GM12878 (cell line): ENCODE results near the gene NMRK2. TPM values are rescaled to one million over a fixed set of nuclear protein-coding genes. Genes with fewer than 3 reads are reported as not detected.

ENCODE experiments used
- ATAC-seq: fragments of 200-7000 bp; cut with Tn5 transposase; 3 replicates; pipeline ENCODE4 v1.9.1; 2020; ENCODE audit warnings: mild to moderate bottlenecking, moderate library complexity
- BruUV-seq: library from RNA; stranded (reverse); fragments of 400-500 nt; replicated peaks from 2 replicates; lab custom pipeline; 2021; lab: Mats Ljungman, UMichigan
- CTCF ChIA-PET: fragments of 300-600 bp; sonication (Branson Sonifier 250); formaldehyde crosslinking; extraction: SDS; loops from one replicate; lab custom pipeline; 2021; ENCODE audit warnings: inconsistent platforms; lab: Yijun Ruan, JAX
- POLR2A ChIA-PET: fragments of 350-600 bp; formaldehyde crosslinking; extraction: SDS; loops from one replicate; lab custom pipeline; 2021; ENCODE audit warnings: inconsistent platforms; lab: Charles Lee
- RAD21 ChIA-PET: fragments of 300-600 bp; sonication (Branson Sonifier 250); formaldehyde crosslinking; loops from one replicate; lab custom pipeline; 2023; ENCODE audit warnings: antibody characterized with exemption; ENCODE audit not compliant: unreplicated experiment; lab: Charles Lee
- SMC1A ChIA-PET: fragments of 300-600 bp; sonication (Branson Sonifier 250); formaldehyde crosslinking; loops from one replicate; lab custom pipeline; 2023; ENCODE audit not compliant: unreplicated experiment, uncharacterized antibody; lab: Charles Lee
- DNase-seq: peaks from one replicate; pipeline ENCODE4 v3.0.0-alpha.2; 2011; ENCODE audit warnings: low read depth, low spot score
- FAIRE-seq: peaks from 3 replicates; lab custom pipeline; 2011; peaks lifted over from hg19 to GRCh38; lab: Jason Lieb, UNC
- H2AFZ ChIP-seq: 2 replicates; pipeline ENCODE4 v1.6.0; 2011; ENCODE audit warnings: low read depth, low read length, control low read depth; ENCODE audit not compliant: control insufficient read depth
- H3K27ac ChIP-seq: 2 replicates; pipeline ENCODE4 v1.5.1; 2011; ENCODE audit warnings: control low read depth; ENCODE audit not compliant: control insufficient read depth, insufficient read depth
- H3K27me3 ChIP-seq, 2 experiments: replicated peaks in 1 of 2; 2 replicates each; pipeline versions ENCODE4 v1.6.0 to v1.6.1; 2011; ENCODE audit warnings: low read length in 1 of 2; ENCODE audit not compliant: control insufficient read depth in 2 of 2, insufficient read depth in 2 of 2
- H3K36me3 ChIP-seq, 2 experiments: 2 replicates each; pipeline ENCODE4 v1.5.1; 2011; ENCODE audit warnings: low read length in 1 of 2; ENCODE audit not compliant: control insufficient read depth in 2 of 2, insufficient read depth in 2 of 2
- H3K4me1 ChIP-seq: 2 replicates; pipeline ENCODE4 v1.6.1; 2011; ENCODE audit warnings: mild to moderate bottlenecking, low read length, moderate library complexity, mixed read lengths; ENCODE audit not compliant: control insufficient read depth, insufficient read depth
- H3K4me2 ChIP-seq: 2 replicates; pipeline ENCODE4 v1.6.0; 2011; ENCODE audit warnings: control low read depth; ENCODE audit not compliant: control insufficient read depth, insufficient read depth
- H3K4me3 ChIP-seq: fragments of 200-600 bp; sonication (generic); 2 replicates; pipeline ENCODE4 v1.5.1; 2016
- H3K79me2 ChIP-seq: 2 replicates; pipeline ENCODE4 v1.6.0; 2011; ENCODE audit warnings: low read length; ENCODE audit not compliant: control insufficient read depth, insufficient read depth
- H3K9ac ChIP-seq: 2 replicates; pipeline ENCODE4 v1.8.0; 2011; ENCODE audit warnings: low read length, control low read depth, mixed read lengths; ENCODE audit not compliant: control insufficient read depth, insufficient read depth
- H3K9me3 ChIP-seq: replicated peaks from 3 replicates; pipeline ENCODE4 v1.5.1; 2011; ENCODE audit warnings: mild to moderate bottlenecking, low read length; ENCODE audit not compliant: control insufficient read depth, insufficient read depth
- H4K20me1 ChIP-seq: 2 replicates; pipeline ENCODE4 v1.6.0; 2011; ENCODE audit not compliant: control insufficient read depth, insufficient read depth
- BCLAF1 ChIP-seq: fragments of 450-650 bp; IDR thresholded peaks from 2 replicates; pipeline ENCODE4 v1.6.1; 2017; ENCODE audit warnings: antibody characterized with exemption, mild to moderate bottlenecking, moderate library complexity
- BHLHE40 ChIP-seq, 2 experiments: fragments of 450-650 bp in 1 of 2; IDR thresholded peaks; 2 replicates each; pipeline ENCODE4 v1.6.1; 2011 to 2017; ENCODE audit warnings: low read depth in 2 of 2, borderline replicate concordance in 1 of 2, improper control_type of control experiment in 1 of 2, low read length in 1 of 2, mild to moderate bottlenecking in 1 of 2
- CBFB ChIP-seq: IDR thresholded peaks from 2 replicates; pipeline ENCODE4 v1.6.1; 2016; ENCODE audit warnings: antibody characterized with exemption, low read depth
- ESRRA ChIP-seq: IDR thresholded peaks from 2 replicates; pipeline ENCODE4 v1.6.1; 2012; ENCODE audit warnings: mild to moderate bottlenecking, low read length, improper control_type of control experiment
- ETV6 ChIP-seq, 2 experiments: fragments of 450-650 bp in 1 of 2; IDR thresholded peaks in 1 of 2; conservative IDR thresholded peaks in 1 of 2; 2 replicates each; pipeline ENCODE4 v1.6.1; 2014; ENCODE audit warnings: antibody characterized with exemption in 1 of 2, borderline replicate concordance in 1 of 2, low read depth in 1 of 2, mild to moderate bottlenecking in 1 of 2, moderate library complexity in 1 of 2
- EZH2 ChIP-seq: IDR thresholded peaks from 2 replicates; pipeline ENCODE4 v1.6.1; 2012; ENCODE audit warnings: low read depth, mild to moderate bottlenecking, control low read depth, inconsistent platforms, low read length, borderline replicate concordance; ENCODE audit not compliant: control insufficient read depth
- FOXM1 ChIP-seq: IDR thresholded peaks from 2 replicates; pipeline ENCODE4 v1.6.1; 2012; ENCODE audit warnings: low read depth, mild to moderate bottlenecking, inconsistent platforms, low read length, moderate library complexity
- HDAC6 ChIP-seq: fragments of 200-600 bp; sonication (generic); IDR thresholded peaks from one replicate; pipeline ENCODE4 v1.8.0; 2017; ENCODE audit warnings: antibody characterized with exemption; ENCODE audit not compliant: unreplicated experiment
- MAX ChIP-seq: IDR thresholded peaks from 2 replicates; pipeline ENCODE4 v1.6.1; 2012; ENCODE audit warnings: low read depth, low read length, improper control_type of control experiment
- MTA2 ChIP-seq: fragments of 450-650 bp; IDR thresholded peaks from 2 replicates; pipeline ENCODE4 v1.6.1; 2016; ENCODE audit warnings: low read depth, mild to moderate bottlenecking, moderate library complexity
- NBN ChIP-seq: fragments of 450-650 bp; IDR thresholded peaks from 2 replicates; pipeline ENCODE4 v1.6.1; 2016
- PAX5 ChIP-seq: IDR thresholded peaks from 2 replicates; pipeline ENCODE4 v1.6.1; 2011; ENCODE audit warnings: low read depth, low read length, borderline replicate concordance
- RBBP5 ChIP-seq: fragments of 200-600 bp; sonication (generic); conservative IDR thresholded peaks from 2 replicates; pipeline ENCODE4 v1.6.1; 2016
- RFX5 ChIP-seq: IDR thresholded peaks from 2 replicates; pipeline ENCODE4 v1.6.1; 2011; ENCODE audit warnings: low read depth, low read length, improper control_type of control experiment
- SPI1 ChIP-seq: IDR thresholded peaks from 2 replicates; pipeline ENCODE4 v1.6.1; 2011; ENCODE audit warnings: low read depth, mild to moderate bottlenecking, low read length, moderate library complexity, borderline replicate concordance; ENCODE audit not compliant: insufficient read depth
- TARDBP ChIP-seq: IDR thresholded peaks from 2 replicates; pipeline ENCODE4 v1.6.1; 2016; ENCODE audit warnings: borderline replicate concordance
- TCF3 ChIP-seq: IDR thresholded peaks from 2 replicates; pipeline ENCODE4 v1.6.1; 2012; ENCODE audit warnings: low read depth, mild to moderate bottlenecking, low read length, borderline replicate concordance; ENCODE audit not compliant: insufficient read depth
- YY1 ChIP-seq: IDR thresholded peaks from 2 replicates; pipeline ENCODE4 v1.6.1; 2011; ENCODE audit warnings: low read depth, mild to moderate bottlenecking, low read length
- ZSCAN29 ChIP-seq: fragments of 450-650 bp; IDR thresholded peaks from 2 replicates; pipeline ENCODE4 v1.6.1; 2017; ENCODE audit warnings: mild to moderate bottlenecking, moderate library complexity
- WGBS: methylation state at CpG from one replicate; pipeline ENCODE4 v1.1.6; 2016; ENCODE audit warnings: low lambda C conversion rate; ENCODE audit not compliant: insufficient replicate concordance, insufficient coverage; ENCODE audit errors: missing lambda C conversion rate; 5-methylcytosine and 5-hydroxymethylcytosine counted together
- in situ Hi-C: fragments of 300-500 bp; cut with MboI; formaldehyde crosslinking; loops from 9 replicates; pipeline ENCODE4 v1.14.3; 2018; ENCODE audit warnings: mixed read lengths
- intact Hi-C: fragments of 100-400 bp; cut with micrococcal nuclease; formaldehyde crosslinking; loops from one replicate; pipeline ENCODE4 v1.14.2; 2022; ENCODE audit not compliant: unreplicated experiment
- polyA plus RNA-seq, 11 experiments: library from polyadenylated mRNA; depleted of rRNA in 4 of 11; unstranded in 6 of 11; stranded (reverse) in 5 of 11; fragments of >200 nt; fragmentation: Nextera tagmentation in 4 of 11; fragmentation: Illumina TruSeq in 1 of 11; extraction: Ambion mirVana in 4 of 11; extraction: Trizol in 1 of 11; gene quantifications; 1 replicate in 1 of 11; 2 replicates in 10 of 11; pipeline versions ENCODE4 v1.2.1 to v1.2.3, GENCODE V29; 2011 to 2016; ENCODE audit warnings: inconsistent platforms in 2 of 11, missing spikeins in 2 of 11, low read depth in 1 of 11
- total RNA-seq, 4 experiments: library from RNA; depleted of rRNA in 3 of 4; stranded (reverse); fragments of >200 nt in 3 of 4; fragmentation: Illumina TruSeq in 1 of 4; extraction: Trizol in 1 of 4; gene quantifications; 2 replicates each; pipeline versions ENCODE4 v1.2.1 to v1.2.3, GENCODE V29; 2013 to 2021

The NMRK2 gene
- total and polyA plus RNA-seq, 10 of the 15 experiments (the other 5 are each of a cell fraction or from before 2014, with no cell fraction given), result 0.14 to 0.15 TPM; not detected in 8

GRCh38 chr19:3969435-3970312 is 36.8 kb downstream of the NMRK2 start:
- ChIA-PET CTCF (interaction anchor here (1.2 to 1.5 kb wide), 2 partner anchors 18 to 238 kb away, joined by 4 to 6 read pairs; no protein-coding TSS in a partner anchor), RAD21 (interaction anchor here (0.5 to 1.0 kb wide), 2 partner anchors 18 to 629 kb away, joined by 3 to 4 read pairs; no protein-coding TSS in a partner anchor), SMC1A (interaction anchor here (1.3 kb wide), 1 partner anchor 16 kb away, joined by 5 read pairs; the partner anchor contains the start of gene EEF2), POLR2A (interaction anchor here (0.7 to 3.3 kb wide), 4 partner anchors 16 to 208 kb away, joined by 3 to 12 read pairs (median 6); partner anchors contain the start of genes APBA3 and EEF2)
- FAIRE-seq, result no peak
- peak overlapping the region; percentile 62 for H3K4me2 ChIP-seq
- H3K79me2 ChIP-seq, result peaks cover 18% of the 10 kb centered on the region
- peak overlapping the region; percentile 42; the same call in 1 of the 2 replicates for H3K27ac ChIP-seq
- H3K27me3 ChIP-seq, result no peaks in the 10 kb centered on the region
- H2AFZ ChIP-seq, result no peak overlapping the region
- peaks cover 0 to 3% of the 10 kb centered on the region in 2 experiments; a peak in 3 of 4 replicates for H3K36me3 ChIP-seq
- no peaks in the 10 kb centered on the region for H3K9me3 ChIP-seq
- WGBS, result 55% methylated on average over 23 of the region's 23 CpGs
- H3K9ac ChIP-seq, result peak overlapping the region; percentile 89
- DNase-seq, result no peak
- peaks cover 3% of the 10 kb centered on the region for H3K4me1 ChIP-seq
- intact Hi-C loops, result no loop called here
- TF ChIP-seq TARDBP, result no peak
- no peak for TF ChIP-seq YY1
- no peak for TF ChIP-seq HDAC6
- TF ChIP-seq SPI1, result no peak
- no peak for TF ChIP-seq FOXM1
- TF ChIP-seq BCLAF1, result no peak
- TF ChIP-seq EZH2, result no peak
- TF ChIP-seq ZSCAN29, result no peak
- TF ChIP-seq ETV6 (conservative IDR thresholded peaks at IDR 0.05 in 1 of 2, IDR thresholded peaks at IDR 0.05 in 1 of 2; ENCODE audit: borderline replicate concordance in 1 of 2, low read depth in 1 of 2), result no peak
- TF ChIP-seq ESRRA, result no peak
- TF ChIP-seq CBFB, result no peak
- TF ChIP-seq TCF3, result no peak
- no peak for TF ChIP-seq RBBP5
- TF ChIP-seq RFX5, result no peak
- no peak for TF ChIP-seq PAX5
- TF ChIP-seq MAX, result no peak
- TF ChIP-seq BHLHE40 (IDR thresholded peaks at IDR 0.05; ENCODE audit: borderline replicate concordance in 1 of 2, low read depth in 2 of 2, low read length in 1 of 2), result no peak
- TF ChIP-seq NBN, result no peak
- no peak for TF ChIP-seq MTA2
- BruUV-seq, result TSS peak; percentile 53
- in situ Hi-C loops, result no loop called here
- peak overlapping the region; percentile 90 for H3K4me3 ChIP-seq
- no peak for ATAC-seq
- no peaks in the 10 kb centered on the region; the same call in 1 of the 2 replicates for H4K20me1 ChIP-seq
